Cardiac muscle cell (in vitro differentiated cells and primary cell): ENCODE results near the gene UBE2J1. TPM values are rescaled to one million over a fixed set of nuclear protein-coding genes. Genes with fewer than 3 reads are reported as not detected.

Experiments used
- DNase-seq, 2 donors: peaks; one replicate each; pipeline versions ENCODE4 v3.0.0 to v3.0.0-alpha.2; 2010 to 2017; ENCODE audit warnings: low read depth in 1 of 2, low spot score in 1 of 2
- H3K27ac ChIP-seq: fragments of 200-600 bp; sonication (generic); 2 replicates; pipeline ENCODE4 v1.5.1; 2016
- H3K27me3 ChIP-seq: fragments of 200-600 bp; sonication (generic); 2 replicates; pipeline ENCODE4 v1.6.0; 2016; ENCODE audit warnings: control low read depth
- H3K36me3 ChIP-seq: fragments of 200-600 bp; sonication (generic); 2 replicates; pipeline ENCODE4 v1.5.1; 2016; ENCODE audit warnings: control low read depth
- H3K4me1 ChIP-seq: fragments of 200-600 bp; sonication (generic); 2 replicates; pipeline ENCODE4 v1.8.1; 2017; ENCODE audit warnings: low read depth, mild to moderate bottlenecking, mixed run types
- H3K4me3 ChIP-seq: fragments of 200-600 bp; sonication (generic); 2 replicates; pipeline ENCODE4 v1.5.1; 2016; ENCODE audit warnings: mild to moderate bottlenecking
- H3K9me3 ChIP-seq: fragments of 200-600 bp; sonication (generic); 2 replicates; pipeline ENCODE4 v1.5.1; 2017; ENCODE audit warnings: low read depth, mild to moderate bottlenecking, control low read depth
- CTCF ChIP-seq: IDR thresholded peaks from 2 replicates; pipeline ENCODE4 v1.5.1; 2012; ENCODE audit warnings: low read depth, mild to moderate bottlenecking, low read length
- polyA plus RNA-seq: library from polyadenylated mRNA; unstranded; fragments of >200 nt; fragmentation: Nextera tagmentation; extraction: Ambion mirVana; gene quantifications from 2 replicates; pipeline ENCODE4 v1.2.1, GENCODE V29; 2016
- total RNA-seq: library from RNA; depleted of rRNA; stranded (reverse); fragments of >200 nt; gene quantifications from 2 replicates; pipeline ENCODE4 v1.2.3, GENCODE V29; 2016

The UBE2J1 gene
- total and polyA plus RNA-seq, 2 experiments from 2014 or later: 17.9 to 28.7 TPM

- Histone ChIP-seq H3K4me3 (no peak overlapping the region), H3K27me3 (no peaks in the 10 kb centered on the region), H3K4me1 (no peaks in the 10 kb centered on the region), H3K9me3 (no peaks in the 10 kb centered on the region), H3K36me3 (peaks cover 13% of the 10 kb centered on the region), H3K27ac (no peak overlapping the region)
- no peak for DNase-seq
- TF ChIP-seq CTCF: no peak
These were observed 12.1 kb upstream of the UBE2J1 start for GRCh38 chr6:89364586-89364985.

- H3K4me1 ChIP-seq: no peaks in the 10 kb centered on the region
- H3K4me3 ChIP-seq: no peak overlapping the region
- no peaks in the 10 kb centered on the region for H3K9me3 ChIP-seq
- H3K27ac ChIP-seq: no peak overlapping the region
- DNase-seq: no peak
- H3K36me3 ChIP-seq: no peaks in the 10 kb centered on the region
- no peaks in the 10 kb centered on the region for H3K27me3 ChIP-seq
- no peak for TF ChIP-seq CTCF
These were observed 8.6 kb upstream of the UBE2J1 start for GRCh38 chr6:89361171-89361570.

GRCh38 chr6:89360415-89360999 lies 8.0 kb upstream of the UBE2J1 start:
- peak in 1 of 2 donors; percentile 39 for DNase-seq
- Histone ChIP-seq H3K27me3 (no peaks in the 10 kb centered on the region), H3K9me3 (no peaks in the 10 kb centered on the region), H3K4me1 (no peaks in the 10 kb centered on the region), H3K4me3 (no peak overlapping the region), H3K27ac (no peak overlapping the region), H3K36me3 (no peaks in the 10 kb centered on the region)
- no peak for TF ChIP-seq CTCF

GRCh38 chr6:89359561-89359960 lies 7.0 kb upstream of the UBE2J1 start:
- Histone ChIP-seq H3K9me3 (no peaks in the 10 kb centered on the region), H3K27me3 (no peaks in the 10 kb centered on the region), H3K27ac (no peak overlapping the region), H3K36me3 (no peaks in the 10 kb centered on the region), H3K4me1 (no peaks in the 10 kb centered on the region), H3K4me3 (no peak overlapping the region)
- no peak for TF ChIP-seq CTCF
- DNase-seq: no peak

- no peaks in the 10 kb centered on the region for H3K4me1 ChIP-seq
- no peak for DNase-seq
- H3K27ac ChIP-seq: no peak overlapping the region
- no peak overlapping the region for H3K4me3 ChIP-seq
- no peaks in the 10 kb centered on the region for H3K27me3 ChIP-seq
- no peaks in the 10 kb centered on the region for H3K9me3 ChIP-seq
- TF ChIP-seq CTCF: no peak
- H3K36me3 ChIP-seq: no peaks in the 10 kb centered on the region
These were observed 4.9 kb upstream of the UBE2J1 start for GRCh38 chr6:89357390-89357789.

- H3K27me3 ChIP-seq: no peaks in the 10 kb centered on the region
- DNase-seq: no peak
- H3K4me1 ChIP-seq: no peaks in the 10 kb centered on the region
- no peak overlapping the region for H3K4me3 ChIP-seq
- H3K27ac ChIP-seq: no peak overlapping the region
- TF ChIP-seq CTCF: no peak
- H3K36me3 ChIP-seq: no peaks in the 10 kb centered on the region
- H3K9me3 ChIP-seq: no peaks in the 10 kb centered on the region
These were observed 4.2 kb upstream of the UBE2J1 start for GRCh38 chr6:89356642-89357170.
